PFSK-1 (cell line): ENCODE results near the gene NT5C.

Experiments used
- FOXP2 ChIP-seq: optimal IDR thresholded peaks from 2 replicates; pipeline ENCODE3; 2011; ENCODE audit warnings: borderline replicate concordance, control low read depth, inconsistent platforms; ENCODE audit not compliant: insufficient read depth; ENCODE audit errors: extremely low read length, extremely low read depth
- POLR2AphosphoS5 ChIP-seq: IDR thresholded peaks from 2 replicates; pipeline ENCODE4 v1.6.1; 2012; ENCODE audit warnings: low read depth, mild to moderate bottlenecking, control low read depth, low read length, moderate library complexity
- SIN3A ChIP-seq: IDR thresholded peaks from 2 replicates; pipeline ENCODE4 v1.6.1; 2012; ENCODE audit warnings: mild to moderate bottlenecking, low read length, moderate library complexity, borderline replicate concordance; ENCODE audit not compliant: insufficient read depth
- TAF1 ChIP-seq: IDR thresholded peaks from 2 replicates; pipeline ENCODE4 v1.6.1; 2012; ENCODE audit warnings: low read length, control low read depth, borderline replicate concordance; ENCODE audit not compliant: insufficient read depth
- TF ChIP-seq, protein P1 (sequence below), 2 experiments: IDR thresholded peaks; 2 replicates each; pipeline versions ENCODE4 v1.6.1 to v1.8.0; 2011 to 2012; ENCODE audit warnings: low read depth in 2 of 2, low read length in 2 of 2, control low read depth in 1 of 2, inconsistent platforms in 1 of 2, mild to moderate bottlenecking in 1 of 2, moderate library complexity in 1 of 2; ENCODE audit not compliant: insufficient read depth in 1 of 2

Gene NT5C

DNA sequence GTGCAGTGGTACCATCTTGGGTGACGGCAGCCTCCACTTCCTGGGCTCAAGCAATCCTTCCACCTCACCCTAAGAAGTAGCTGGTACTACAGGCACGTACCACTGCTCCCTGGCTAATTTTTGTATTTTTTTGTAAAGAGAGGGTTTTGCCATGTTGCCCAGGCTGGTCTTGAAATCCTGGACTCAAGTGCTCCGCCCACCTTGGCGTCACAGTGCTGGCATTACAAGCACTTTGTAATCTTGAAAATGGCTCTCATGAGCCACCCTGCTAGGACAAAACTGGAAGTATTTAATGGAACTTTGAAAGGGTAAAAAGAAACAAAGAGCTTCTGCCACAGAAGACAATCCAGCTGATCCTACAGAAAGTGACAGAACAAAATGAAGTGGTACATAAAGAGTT is 42.0 kb upstream of the NT5C start:
- TF ChIP-seq TAF1 (no peak), POLR2AphosphoS5 (no peak), FOXP2 (no peak), SIN3A (no peak)
- TF ChIP-seq, protein P1, sequence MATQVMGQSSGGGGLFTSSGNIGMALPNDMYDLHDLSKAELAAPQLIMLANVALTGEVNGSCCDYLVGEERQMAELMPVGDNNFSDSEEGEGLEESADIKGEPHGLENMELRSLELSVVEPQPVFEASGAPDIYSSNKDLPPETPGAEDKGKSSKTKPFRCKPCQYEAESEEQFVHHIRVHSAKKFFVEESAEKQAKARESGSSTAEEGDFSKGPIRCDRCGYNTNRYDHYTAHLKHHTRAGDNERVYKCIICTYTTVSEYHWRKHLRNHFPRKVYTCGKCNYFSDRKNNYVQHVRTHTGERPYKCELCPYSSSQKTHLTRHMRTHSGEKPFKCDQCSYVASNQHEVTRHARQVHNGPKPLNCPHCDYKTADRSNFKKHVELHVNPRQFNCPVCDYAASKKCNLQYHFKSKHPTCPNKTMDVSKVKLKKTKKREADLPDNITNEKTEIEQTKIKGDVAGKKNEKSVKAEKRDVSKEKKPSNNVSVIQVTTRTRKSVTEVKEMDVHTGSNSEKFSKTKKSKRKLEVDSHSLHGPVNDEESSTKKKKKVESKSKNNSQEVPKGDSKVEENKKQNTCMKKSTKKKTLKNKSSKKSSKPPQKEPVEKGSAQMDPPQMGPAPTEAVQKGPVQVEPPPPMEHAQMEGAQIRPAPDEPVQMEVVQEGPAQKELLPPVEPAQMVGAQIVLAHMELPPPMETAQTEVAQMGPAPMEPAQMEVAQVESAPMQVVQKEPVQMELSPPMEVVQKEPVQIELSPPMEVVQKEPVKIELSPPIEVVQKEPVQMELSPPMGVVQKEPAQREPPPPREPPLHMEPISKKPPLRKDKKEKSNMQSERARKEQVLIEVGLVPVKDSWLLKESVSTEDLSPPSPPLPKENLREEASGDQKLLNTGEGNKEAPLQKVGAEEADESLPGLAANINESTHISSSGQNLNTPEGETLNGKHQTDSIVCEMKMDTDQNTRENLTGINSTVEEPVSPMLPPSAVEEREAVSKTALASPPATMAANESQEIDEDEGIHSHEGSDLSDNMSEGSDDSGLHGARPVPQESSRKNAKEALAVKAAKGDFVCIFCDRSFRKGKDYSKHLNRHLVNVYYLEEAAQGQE (IDR thresholded peaks at IDR 0.05; ENCODE audit: insufficient read depth in 1 of 2, low read depth in 2 of 2, low read length in 2 of 2), result no peak

DNA sequence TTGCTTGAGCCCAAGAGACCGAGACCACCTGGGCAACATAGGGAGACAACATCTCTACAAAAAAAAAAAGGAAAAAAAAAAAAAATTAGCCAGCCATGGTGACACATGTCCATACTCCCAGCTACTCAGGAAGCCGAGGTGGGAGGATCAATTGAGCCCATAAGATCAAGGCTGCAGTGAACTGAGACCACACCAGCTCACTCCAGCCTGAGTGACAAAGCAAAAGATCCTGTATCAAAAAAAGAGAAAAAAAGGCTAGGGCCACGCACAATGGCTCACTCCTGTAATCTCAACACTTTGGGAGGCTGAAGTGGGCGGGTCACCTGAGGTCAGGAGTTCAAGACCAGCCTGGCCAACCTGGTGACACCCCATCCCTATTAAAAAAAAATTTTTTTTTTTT is 37.5 kb upstream of the NT5C start:
- TF ChIP-seq FOXP2 (no peak), SIN3A (no peak), POLR2AphosphoS5 (no peak), TAF1 (no peak)
- TF ChIP-seq, protein P1 (IDR thresholded peaks at IDR 0.05; ENCODE audit: insufficient read depth in 1 of 2, low read depth in 2 of 2, low read length in 2 of 2), result no peak

DNA sequence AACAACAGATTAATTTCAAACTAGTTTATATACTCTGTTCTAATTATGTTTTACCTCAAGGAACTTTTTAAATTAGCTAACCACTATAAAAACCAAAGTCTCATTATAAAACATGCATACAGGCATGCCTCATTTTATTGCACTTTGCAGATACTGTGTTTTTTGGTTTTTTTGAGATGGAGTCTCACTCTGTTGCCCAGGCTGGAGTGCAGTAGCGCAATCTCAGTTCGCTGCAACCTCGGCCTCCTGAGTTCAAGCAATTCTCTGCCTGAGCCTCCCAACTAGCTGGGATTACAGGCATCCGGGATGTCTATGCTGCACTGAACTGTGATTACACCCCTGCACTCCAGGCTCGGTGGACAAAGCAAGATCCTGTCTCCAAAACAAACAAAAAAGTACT is 31.5 kb upstream of the NT5C start:
- TF ChIP-seq FOXP2, result no peak
- TF ChIP-seq, protein P1 (IDR thresholded peaks at IDR 0.05; ENCODE audit: insufficient read depth in 1 of 2, low read depth in 2 of 2, low read length in 2 of 2), result no peak
- TF ChIP-seq TAF1, result no peak
- no peak; the same call in 1 of the 2 replicates for TF ChIP-seq POLR2AphosphoS5
- no peak for TF ChIP-seq SIN3A

DNA sequence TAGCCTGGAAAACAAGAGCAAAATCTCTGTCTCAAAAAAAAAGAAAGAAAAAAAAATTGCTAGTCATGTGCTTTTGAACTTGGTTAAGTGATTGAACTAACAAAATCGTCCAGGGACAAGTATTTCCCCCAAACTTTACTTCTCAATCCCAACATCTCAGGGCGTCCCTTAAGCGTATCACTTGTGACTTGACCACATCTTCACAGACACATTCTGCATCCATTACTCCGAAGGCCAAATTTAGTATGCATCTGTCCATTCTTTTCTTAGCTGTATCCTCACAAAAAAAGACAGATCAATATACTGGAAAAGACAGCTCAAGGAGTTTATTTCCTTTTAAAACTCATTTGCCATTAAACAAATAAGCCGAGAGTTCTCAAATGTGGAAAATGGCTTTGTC is 28.7 kb upstream of the NT5C start:
- TF ChIP-seq, protein P1 (IDR thresholded peaks at IDR 0.05; ENCODE audit: insufficient read depth in 1 of 2, low read depth in 2 of 2, low read length in 2 of 2), result no peak
- TF ChIP-seq POLR2AphosphoS5 (no peak), FOXP2 (no peak), TAF1 (no peak), SIN3A (no peak)

DNA sequence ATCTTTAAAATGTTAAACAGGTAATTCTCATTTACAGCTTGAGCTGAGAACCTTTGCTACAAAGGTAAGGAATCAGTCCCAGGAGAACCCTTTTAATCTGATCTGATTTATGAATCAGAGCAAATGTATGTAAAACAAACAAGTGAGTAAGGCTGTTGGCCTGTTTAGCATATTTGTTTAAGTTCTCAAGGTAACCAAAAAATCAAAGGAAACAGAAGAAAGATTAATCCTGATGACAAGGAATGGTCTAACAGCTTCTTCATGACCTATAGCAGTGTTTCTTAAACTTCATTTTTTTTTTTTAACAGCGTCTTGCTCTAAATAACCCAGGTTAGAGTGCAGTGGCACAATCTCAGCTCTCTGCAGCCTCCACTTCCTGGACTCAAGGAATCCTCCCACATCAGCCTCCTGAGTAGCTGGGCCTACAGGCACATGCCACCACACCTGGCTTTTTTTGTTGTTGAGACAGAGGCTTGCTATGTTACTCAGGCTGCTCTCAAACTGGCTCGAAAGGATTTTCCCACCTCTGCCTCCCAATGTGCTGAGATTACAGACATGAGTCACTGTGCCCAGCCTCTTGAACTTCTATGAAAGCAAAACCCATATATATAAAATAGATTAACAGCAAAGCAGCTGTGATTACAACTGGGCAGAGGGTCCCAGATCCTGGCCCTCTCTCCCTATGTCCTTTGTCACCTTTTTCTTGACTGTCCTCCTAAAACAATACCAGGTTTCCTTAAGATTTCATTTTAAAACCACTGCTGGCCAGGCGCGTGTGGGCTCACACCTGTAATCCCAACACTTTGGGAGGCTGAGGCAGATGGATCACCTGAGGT is 27.9 kb upstream of the NT5C start:
- no peak for TF ChIP-seq POLR2AphosphoS5
- TF ChIP-seq, protein P1 (IDR thresholded peaks at IDR 0.05; ENCODE audit: insufficient read depth in 1 of 2, low read depth in 2 of 2, low read length in 2 of 2), result no peak
- TF ChIP-seq TAF1, result no peak
- no peak for TF ChIP-seq FOXP2
- no peak for TF ChIP-seq SIN3A
